Body of pancreas (tissue), 4 donors: Measurements from ENCODE around the gene TNFAIP8.

Experiments
- POLR2A ChIP-seq, 3 donors: fragments of 450-650 bp; IDR thresholded peaks; one replicate each; pipeline ENCODE4 v1.6.1; 2016; ENCODE audit warnings: antibody characterized with exemption in 3 of 3, mild to moderate bottlenecking in 2 of 3
- TF ChIP-seq, protein P1 (sequence below), 7 experiments: fragments of 450-650 bp in 4 of 7; fragments of 200-600 bp in 3 of 7; sonication (generic) in 3 of 7; IDR thresholded peaks; one replicate each; pipeline ENCODE4 v1.5.1; 2016 to 2019; ENCODE audit warnings: antibody characterized with exemption in 7 of 7

DNA sequence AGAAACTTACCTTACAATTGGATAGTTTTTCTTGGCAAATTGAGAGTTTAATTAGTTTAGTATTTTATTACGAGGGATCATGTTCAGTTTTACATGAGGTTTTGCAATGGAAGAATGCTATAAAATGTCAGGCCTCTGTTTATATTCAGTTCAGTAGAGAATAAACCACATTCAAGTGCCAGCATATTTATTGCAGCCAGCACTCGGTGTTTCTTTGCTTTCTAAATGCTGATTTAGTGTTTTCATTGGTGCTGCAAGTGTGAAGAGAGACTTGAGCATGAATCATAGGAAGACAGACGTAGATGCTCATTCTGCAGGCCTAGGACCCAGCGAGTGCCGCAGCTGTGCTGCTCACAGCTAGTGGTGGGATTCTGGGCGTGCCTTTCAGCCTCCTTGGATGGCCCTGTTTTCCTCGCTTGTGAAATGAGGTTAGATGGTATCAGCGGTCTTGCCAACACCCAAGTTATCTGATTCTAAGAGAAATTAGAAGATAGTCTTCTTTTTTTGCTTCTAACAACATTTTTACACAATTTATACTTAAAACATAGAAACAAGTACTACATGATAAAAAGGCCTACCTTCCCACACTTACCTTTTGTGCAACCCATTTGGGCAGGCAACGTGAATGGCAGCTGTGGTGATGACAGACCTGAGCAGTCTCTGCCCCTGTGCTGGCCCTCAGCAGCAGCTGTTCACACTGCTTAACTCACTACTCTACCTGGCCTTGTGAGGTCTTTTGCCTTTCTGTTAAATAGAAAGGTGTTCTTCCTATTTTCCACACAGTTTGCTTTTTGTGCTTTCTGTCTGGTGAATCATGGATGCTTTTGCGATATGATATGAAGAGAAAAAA lies 26.8 kb upstream of the TNFAIP8 start:
- TF ChIP-seq, protein P1, sequence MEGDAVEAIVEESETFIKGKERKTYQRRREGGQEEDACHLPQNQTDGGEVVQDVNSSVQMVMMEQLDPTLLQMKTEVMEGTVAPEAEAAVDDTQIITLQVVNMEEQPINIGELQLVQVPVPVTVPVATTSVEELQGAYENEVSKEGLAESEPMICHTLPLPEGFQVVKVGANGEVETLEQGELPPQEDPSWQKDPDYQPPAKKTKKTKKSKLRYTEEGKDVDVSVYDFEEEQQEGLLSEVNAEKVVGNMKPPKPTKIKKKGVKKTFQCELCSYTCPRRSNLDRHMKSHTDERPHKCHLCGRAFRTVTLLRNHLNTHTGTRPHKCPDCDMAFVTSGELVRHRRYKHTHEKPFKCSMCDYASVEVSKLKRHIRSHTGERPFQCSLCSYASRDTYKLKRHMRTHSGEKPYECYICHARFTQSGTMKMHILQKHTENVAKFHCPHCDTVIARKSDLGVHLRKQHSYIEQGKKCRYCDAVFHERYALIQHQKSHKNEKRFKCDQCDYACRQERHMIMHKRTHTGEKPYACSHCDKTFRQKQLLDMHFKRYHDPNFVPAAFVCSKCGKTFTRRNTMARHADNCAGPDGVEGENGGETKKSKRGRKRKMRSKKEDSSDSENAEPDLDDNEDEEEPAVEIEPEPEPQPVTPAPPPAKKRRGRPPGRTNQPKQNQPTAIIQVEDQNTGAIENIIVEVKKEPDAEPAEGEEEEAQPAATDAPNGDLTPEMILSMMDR (IDR thresholded peaks at IDR 0.05): no peak
- no peak for TF ChIP-seq POLR2A (IDR thresholded peaks at IDR 0.05)
